Muscle layer of colon (tissue), 2 donors: ENCODE data around the gene IFNG.
"Not testable (repeated sequence)": the region's sequence is repeated elsewhere in the genome, so short reads cannot be mapped to it uniquely, and the experiment has no call there.

Source experiments
- H3K27ac ChIP-seq: one replicate; pipeline ENCODE4 v1.7.0; 2013; ENCODE audit warnings: low read depth, mild to moderate bottlenecking, low read length, moderate library complexity
- H3K27me3 ChIP-seq, 2 donors: one replicate each; pipeline ENCODE4 v1.7.0; 2013; ENCODE audit warnings: low read length in 2 of 2, mild to moderate bottlenecking in 2 of 2; ENCODE audit not compliant: insufficient read depth in 2 of 2, control insufficient read depth in 1 of 2
- H3K36me3 ChIP-seq: one replicate; pipeline ENCODE4 v1.7.0; 2013; ENCODE audit warnings: mild to moderate bottlenecking, low read length; ENCODE audit not compliant: insufficient read depth
- H3K4me1 ChIP-seq: one replicate; pipeline ENCODE4 v1.7.0; 2013; ENCODE audit warnings: mild to moderate bottlenecking, low read length; ENCODE audit not compliant: insufficient read depth
- H3K4me3 ChIP-seq, 2 donors: one replicate each; pipeline ENCODE4 v1.7.0; 2013; ENCODE audit warnings: low read length in 2 of 2, low read depth in 1 of 2, mild to moderate bottlenecking in 1 of 2, moderate library complexity in 1 of 2
- H3K9ac ChIP-seq: one replicate; pipeline ENCODE4 v1.7.0; 2013; ENCODE audit warnings: low read length
- H3K9me3 ChIP-seq: one replicate; pipeline ENCODE4 v1.7.0; 2013; ENCODE audit warnings: mild to moderate bottlenecking, low read length
- donor health status: abdominal sarcoma.
- donor health status: Adenocarcinoma of cecum.

IFNG gene

GRCh38 chr12:68180792-68181744, 21.5 kb upstream of the IFNG start:
- Histone ChIP-seq H3K4me1 (no peaks in the 10 kb centered on the region), H3K27me3 (no peaks in the 10 kb centered on the region), H3K9me3 (no peaks in the 10 kb centered on the region), H3K9ac (no peak overlapping the region), H3K4me3 (no peak overlapping the region), H3K27ac (no peak overlapping the region), H3K36me3 (no peaks in the 10 kb centered on the region)

- no peak overlapping the region for H3K27ac ChIP-seq
- no peaks in the 10 kb centered on the region for H3K9me3 ChIP-seq
- H3K9ac ChIP-seq, result no peak overlapping the region
- H3K4me1 ChIP-seq, result no peaks in the 10 kb centered on the region
- H3K36me3 ChIP-seq, result no peaks in the 10 kb centered on the region
- H3K27me3 ChIP-seq, result no peaks in the 10 kb centered on the region
- no peak overlapping the region for H3K4me3 ChIP-seq
Measured at GRCh38 chr12:68178774-68179439, 19.4 kb upstream of the IFNG start.

- Histone ChIP-seq H3K36me3 (no peaks in the 10 kb centered on the region), H3K4me3 (no peak overlapping the region), H3K27me3 (no peaks in the 10 kb centered on the region)
Measured at GRCh38 chr12:68178184-68178583, 18.6 kb upstream of the IFNG start.

GRCh38 chr12:68177562-68177961, 18.0 kb upstream of the IFNG start:
- no peak overlapping the region for H3K9ac ChIP-seq

More at GRCh38 chr12:68178184-68178583, 18.6 kb upstream of the IFNG start:
- H3K9me3 ChIP-seq, result no peaks in the 10 kb centered on the region
- no peak overlapping the region for H3K9ac ChIP-seq
- no peak overlapping the region for H3K27ac ChIP-seq
- no peaks in the 10 kb centered on the region for H3K4me1 ChIP-seq

GRCh38 chr12:68176257-68176656, 16.7 kb upstream of the IFNG start:
- Histone ChIP-seq H3K9me3 (no peaks in the 10 kb centered on the region), H3K9ac (no peak overlapping the region), H3K27ac (no peak overlapping the region), H3K27me3 (no peaks in the 10 kb centered on the region), H3K4me1 (no peaks in the 10 kb centered on the region), H3K4me3 (no peak overlapping the region), H3K36me3 (no peaks in the 10 kb centered on the region)

More at GRCh38 chr12:68177562-68177961, 18.0 kb upstream of the IFNG start:
- H3K9me3 ChIP-seq, result no peaks in the 10 kb centered on the region
- H3K27me3 ChIP-seq, result no peaks in the 10 kb centered on the region
- no peak overlapping the region for H3K4me3 ChIP-seq
- no peaks in the 10 kb centered on the region for H3K36me3 ChIP-seq
- H3K27ac ChIP-seq, result no peak overlapping the region
- H3K4me1 ChIP-seq, result no peaks in the 10 kb centered on the region

GRCh38 chr12:68175557-68176061, 16.1 kb upstream of the IFNG start:
- Histone ChIP-seq H3K4me3 (no peak overlapping the region), H3K4me1 (no peaks in the 10 kb centered on the region), H3K27me3 (no peaks in the 10 kb centered on the region), H3K36me3 (no peaks in the 10 kb centered on the region), H3K27ac (no peak overlapping the region), H3K9ac (no peak overlapping the region), H3K9me3 (no peaks in the 10 kb centered on the region)

GRCh38 chr12:68174761-68175160, 15.2 kb upstream of the IFNG start:
- not testable (repeated sequence) for H3K36me3 ChIP-seq, H3K9me3 ChIP-seq, H3K9ac ChIP-seq, H3K27me3 ChIP-seq, H3K4me1 ChIP-seq, H3K4me3 ChIP-seq, H3K27ac ChIP-seq

- no peaks in the 10 kb centered on the region for H3K4me1 ChIP-seq
- H3K9ac ChIP-seq, result no peak overlapping the region
- H3K36me3 ChIP-seq, result no peaks in the 10 kb centered on the region
- no peaks in the 10 kb centered on the region for H3K27me3 ChIP-seq
- H3K27ac ChIP-seq, result no peak overlapping the region
- no peaks in the 10 kb centered on the region for H3K9me3 ChIP-seq
- no peak overlapping the region for H3K4me3 ChIP-seq
Measured at GRCh38 chr12:68173792-68174191, 14.3 kb upstream of the IFNG start.

- Histone ChIP-seq H3K4me1 (no peaks in the 10 kb centered on the region), H3K9me3 (no peaks in the 10 kb centered on the region), H3K4me3 (no peak overlapping the region), H3K27me3 (no peaks in the 10 kb centered on the region), H3K27ac (no peak overlapping the region), H3K36me3 (no peaks in the 10 kb centered on the region), H3K9ac (no peak overlapping the region)
Measured at GRCh38 chr12:68170726-68171125, 11.2 kb upstream of the IFNG start.

- Histone ChIP-seq H3K4me1 (no peaks in the 10 kb centered on the region), H3K27ac (no peak overlapping the region), H3K36me3 (no peaks in the 10 kb centered on the region), H3K4me3 (no peak overlapping the region), H3K27me3 (no peaks in the 10 kb centered on the region), H3K9me3 (no peaks in the 10 kb centered on the region), H3K9ac (no peak overlapping the region)
Measured at GRCh38 chr12:68169213-68169889, 9.8 kb upstream of the IFNG start.

- H3K9me3 ChIP-seq, result no peaks in the 10 kb centered on the region
- H3K27me3 ChIP-seq, result no peaks in the 10 kb centered on the region
- H3K4me1 ChIP-seq, result no peaks in the 10 kb centered on the region
- H3K36me3 ChIP-seq, result no peaks in the 10 kb centered on the region
- no peak overlapping the region for H3K4me3 ChIP-seq
- H3K9ac ChIP-seq, result no peak overlapping the region
- no peak overlapping the region for H3K27ac ChIP-seq
Measured at GRCh38 chr12:68166317-68166831, 6.8 kb upstream of the IFNG start.
